ENCODE results near the gene USP13.

The USP13 gene

DNA sequence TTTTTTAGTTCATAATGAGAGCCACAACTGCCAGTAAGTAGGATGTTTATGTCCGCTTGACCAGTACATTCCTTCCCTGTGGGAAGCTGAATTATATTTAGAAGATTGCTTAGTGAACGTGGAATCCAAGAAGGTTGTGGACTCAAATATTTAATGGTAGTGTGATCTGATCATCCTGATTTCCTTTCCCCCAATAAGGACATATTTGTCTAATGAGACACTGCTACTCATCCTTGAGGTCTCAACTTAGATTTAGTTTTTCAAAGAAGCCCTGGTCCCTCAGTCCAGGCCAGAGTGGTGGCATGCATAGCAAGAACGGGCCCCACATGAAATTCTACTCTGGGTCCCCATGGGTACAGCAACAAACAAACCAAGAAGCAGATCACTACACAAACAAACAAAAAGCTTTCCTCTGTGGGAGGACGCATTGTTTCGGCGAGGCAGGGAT is 60.8 kb downstream of the USP13 start:
- H3K27ac ChIP-seq (ENCODE audit: insufficient read depth, low read length, poor library complexity, severe bottlenecking), result no peak overlapping the region
- H3K4me3 ChIP-seq (ENCODE audit: insufficient read depth, low read depth, low read length, poor library complexity, severe bottlenecking), result no peak overlapping the region
- H3K36me3 ChIP-seq (ENCODE audit: control insufficient read depth, insufficient read depth, low read length), result peaks cover 8% of the 10 kb centered on the region
- H3K9me3 ChIP-seq (ENCODE audit: control insufficient read depth, low read length), result no peaks in the 10 kb centered on the region
- no peak for DNase-seq
- no peaks in the 10 kb centered on the region for H3K27me3 ChIP-seq (replicated peaks; ENCODE audit: control insufficient read depth, insufficient read depth, low read length, poor library complexity, severe bottlenecking)
- H3K4me1 ChIP-seq (ENCODE audit: control insufficient read depth, insufficient read depth, low read length, poor library complexity, severe bottlenecking), result no peaks in the 10 kb centered on the region

GRCh38 chr3:179715582-179715981 is 62.7 kb downstream of the USP13 start:
- H3K27ac ChIP-seq (ENCODE audit: insufficient read depth, low read length, poor library complexity, severe bottlenecking), result no peak overlapping the region
- no peaks in the 10 kb centered on the region for H3K4me1 ChIP-seq (ENCODE audit: control insufficient read depth, insufficient read depth, low read length, poor library complexity, severe bottlenecking)
- DNase-seq, result no peak
- peaks cover 2% of the 10 kb centered on the region for H3K36me3 ChIP-seq (ENCODE audit: control insufficient read depth, insufficient read depth, low read length)
- no peak overlapping the region for H3K4me3 ChIP-seq (ENCODE audit: insufficient read depth, low read depth, low read length, poor library complexity, severe bottlenecking)
- no peaks in the 10 kb centered on the region for H3K27me3 ChIP-seq (replicated peaks; ENCODE audit: control insufficient read depth, insufficient read depth, low read length, poor library complexity, severe bottlenecking)
- no peaks in the 10 kb centered on the region for H3K9me3 ChIP-seq (ENCODE audit: control insufficient read depth, low read length)

DNA sequence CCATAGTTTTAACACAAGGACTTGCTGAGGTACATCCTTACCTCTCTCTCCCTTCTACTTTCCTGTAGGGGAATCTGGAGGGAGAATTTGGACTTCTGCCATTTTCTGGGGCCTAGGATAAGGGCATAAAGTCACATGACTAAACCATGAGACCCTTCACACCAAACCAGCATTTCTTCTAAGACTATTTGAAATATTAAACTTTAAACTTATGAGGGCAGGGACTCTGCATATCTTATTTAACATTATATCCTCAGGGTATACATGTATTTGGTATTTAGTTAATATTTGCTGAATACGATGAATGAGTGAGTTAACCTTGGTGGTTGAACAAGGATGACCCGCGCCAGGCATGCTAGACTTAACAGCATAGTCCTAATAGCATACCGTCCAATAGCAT is 63.4 kb downstream of the USP13 start:
- H3K27me3 ChIP-seq (replicated peaks; ENCODE audit: control insufficient read depth, insufficient read depth, low read length, poor library complexity, severe bottlenecking), result no peaks in the 10 kb centered on the region
- no peaks in the 10 kb centered on the region for H3K9me3 ChIP-seq (ENCODE audit: control insufficient read depth, low read length)
- no peak for DNase-seq
- H3K36me3 ChIP-seq (ENCODE audit: control insufficient read depth, insufficient read depth, low read length), result no peaks in the 10 kb centered on the region
- H3K4me3 ChIP-seq (ENCODE audit: insufficient read depth, low read depth, low read length, poor library complexity, severe bottlenecking), result no peak overlapping the region
- no peak overlapping the region for H3K27ac ChIP-seq (ENCODE audit: insufficient read depth, low read length, poor library complexity, severe bottlenecking)
- H3K4me1 ChIP-seq (ENCODE audit: control insufficient read depth, insufficient read depth, low read length, poor library complexity, severe bottlenecking), result no peaks in the 10 kb centered on the region

DNA sequence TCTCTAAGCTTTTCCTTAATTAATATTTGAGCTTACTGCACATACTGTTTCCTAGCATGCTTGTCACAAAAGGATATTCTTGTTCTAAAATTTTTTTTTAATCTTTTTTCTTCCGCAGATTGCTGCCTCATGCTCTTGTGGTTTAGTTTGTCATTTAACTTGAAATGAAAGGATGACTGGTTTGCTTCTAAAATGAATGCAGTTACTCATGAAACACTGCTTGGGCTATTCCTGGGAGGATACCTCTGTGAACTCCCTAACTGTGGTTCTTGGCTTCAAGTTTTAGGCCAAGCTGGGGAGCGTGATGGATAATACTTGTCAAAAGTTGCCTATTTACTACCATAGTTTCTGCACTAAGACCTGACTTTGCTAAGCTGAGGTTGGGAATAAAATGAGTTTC is 64.0 kb downstream of the USP13 start:
- H3K4me3 ChIP-seq (ENCODE audit: insufficient read depth, low read depth, low read length, poor library complexity, severe bottlenecking), result no peak overlapping the region
- H3K9me3 ChIP-seq (ENCODE audit: control insufficient read depth, low read length), result no peaks in the 10 kb centered on the region
- no peaks in the 10 kb centered on the region for H3K27me3 ChIP-seq (replicated peaks; ENCODE audit: control insufficient read depth, insufficient read depth, low read length, poor library complexity, severe bottlenecking)
- H3K36me3 ChIP-seq (ENCODE audit: control insufficient read depth, insufficient read depth, low read length), result no peaks in the 10 kb centered on the region
- no peak overlapping the region for H3K27ac ChIP-seq (ENCODE audit: insufficient read depth, low read length, poor library complexity, severe bottlenecking)
- DNase-seq, result no peak
- H3K4me1 ChIP-seq (ENCODE audit: control insufficient read depth, insufficient read depth, low read length, poor library complexity, severe bottlenecking), result no peaks in the 10 kb centered on the region

DNA sequence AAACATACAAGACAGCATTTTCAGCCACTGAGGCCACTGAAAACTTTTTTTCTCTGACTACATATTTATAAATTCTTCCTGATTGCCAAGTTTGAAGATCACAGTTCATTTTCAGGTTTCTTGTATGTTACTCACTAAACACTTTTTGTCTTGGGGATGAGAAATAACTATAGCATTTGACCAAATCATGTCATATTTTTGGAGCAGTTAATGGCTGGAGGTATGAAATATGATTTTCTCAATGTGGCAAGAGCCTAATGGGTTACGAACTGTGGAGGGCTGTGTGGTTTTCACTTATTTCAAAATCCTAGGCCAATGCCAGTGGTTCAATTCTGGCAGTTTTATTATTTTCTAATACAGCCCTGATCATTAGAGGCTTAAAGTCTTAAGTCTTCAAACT is 64.4 kb downstream of the USP13 start:
- Histone ChIP-seq H3K36me3 (ENCODE audit: control insufficient read depth, insufficient read depth, low read length) (no peaks in the 10 kb centered on the region), H3K9me3 (ENCODE audit: control insufficient read depth, low read length) (no peaks in the 10 kb centered on the region), H3K4me1 (ENCODE audit: control insufficient read depth, insufficient read depth, low read length, poor library complexity, severe bottlenecking) (no peaks in the 10 kb centered on the region), H3K27ac (ENCODE audit: insufficient read depth, low read length, poor library complexity, severe bottlenecking) (no peak overlapping the region), H3K4me3 (ENCODE audit: insufficient read depth, low read depth, low read length, poor library complexity, severe bottlenecking) (no peak overlapping the region), H3K27me3 (replicated peaks; ENCODE audit: control insufficient read depth, insufficient read depth, low read length, poor library complexity, severe bottlenecking) (no peaks in the 10 kb centered on the region)
- no peak for DNase-seq

DNA sequence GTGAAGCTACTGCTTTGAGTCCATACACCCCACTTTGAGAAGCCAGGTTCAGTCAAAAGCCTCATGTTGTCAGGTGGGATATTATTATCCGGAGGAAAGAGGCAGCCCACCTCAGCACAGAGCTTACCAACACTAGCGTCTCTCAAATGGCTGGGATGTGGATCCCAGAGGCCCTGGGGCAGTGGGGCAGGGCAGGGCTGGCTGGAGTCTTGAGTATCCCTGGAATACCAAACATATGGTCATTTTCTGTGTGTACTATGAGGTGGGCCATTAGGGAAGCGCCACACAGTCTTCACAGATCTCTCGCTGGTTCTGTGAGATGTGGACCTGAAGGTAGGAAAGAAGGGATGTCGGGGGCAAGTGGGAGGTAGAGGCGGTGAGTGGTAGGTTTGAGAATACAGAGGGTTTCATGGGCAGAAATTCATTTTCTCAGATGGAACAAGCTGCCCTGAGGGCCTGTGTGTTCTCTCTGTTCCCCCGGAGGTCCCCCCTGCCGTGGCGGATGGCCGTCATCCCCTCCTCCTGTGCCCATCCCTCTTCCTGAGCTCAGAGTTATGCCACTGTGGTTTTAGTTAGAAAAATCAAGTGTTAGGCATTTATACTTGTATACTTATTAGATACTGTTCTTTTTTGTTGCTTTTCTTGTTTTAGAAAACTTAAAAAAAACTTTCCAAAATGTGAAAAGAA is 66.4 kb downstream of the USP13 start:
- Histone ChIP-seq H3K27ac (ENCODE audit: insufficient read depth, low read length, poor library complexity, severe bottlenecking) (no peak overlapping the region), H3K27me3 (replicated peaks; ENCODE audit: control insufficient read depth, insufficient read depth, low read length, poor library complexity, severe bottlenecking) (no peaks in the 10 kb centered on the region), H3K4me3 (ENCODE audit: insufficient read depth, low read depth, low read length, poor library complexity, severe bottlenecking) (no peak overlapping the region), H3K36me3 (ENCODE audit: control insufficient read depth, insufficient read depth, low read length) (no peaks in the 10 kb centered on the region), H3K4me1 (ENCODE audit: control insufficient read depth, insufficient read depth, low read length, poor library complexity, severe bottlenecking) (no peaks in the 10 kb centered on the region), H3K9me3 (ENCODE audit: control insufficient read depth, low read length) (no peaks in the 10 kb centered on the region)
- no peak for DNase-seq

GRCh38 chr3:179720196-179720595 is 67.4 kb downstream of the USP13 start:
- Histone ChIP-seq H3K27ac (ENCODE audit: insufficient read depth, low read length, poor library complexity, severe bottlenecking) (no peak overlapping the region), H3K36me3 (ENCODE audit: control insufficient read depth, insufficient read depth, low read length) (no peaks in the 10 kb centered on the region), H3K4me1 (ENCODE audit: control insufficient read depth, insufficient read depth, low read length, poor library complexity, severe bottlenecking) (no peaks in the 10 kb centered on the region), H3K4me3 (ENCODE audit: insufficient read depth, low read depth, low read length, poor library complexity, severe bottlenecking) (no peak overlapping the region), H3K9me3 (ENCODE audit: control insufficient read depth, low read length) (no peaks in the 10 kb centered on the region), H3K27me3 (replicated peaks; ENCODE audit: control insufficient read depth, insufficient read depth, low read length, poor library complexity, severe bottlenecking) (no peaks in the 10 kb centered on the region)
- DNase-seq, result no peak

DNA sequence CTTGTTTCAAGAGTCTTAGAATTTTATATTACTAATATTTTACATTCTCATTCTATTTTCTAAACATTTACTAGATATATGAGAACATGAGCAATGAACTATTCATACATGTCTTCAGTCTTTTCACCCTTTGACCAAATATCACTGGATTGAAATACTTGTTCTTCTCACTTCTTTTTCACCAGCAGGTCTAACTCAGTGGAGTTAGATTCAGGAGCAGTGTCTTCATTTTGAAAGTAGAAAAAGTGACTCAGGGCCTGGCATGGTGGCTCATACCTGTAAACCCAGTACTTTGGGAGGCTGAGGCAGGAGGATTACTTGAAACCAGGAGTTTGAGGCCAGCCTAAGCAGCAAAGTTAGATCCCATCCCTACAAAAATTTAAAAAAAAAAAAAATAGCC is 70.8 kb downstream of the USP13 start:
- Histone ChIP-seq H3K27me3 (replicated peaks; ENCODE audit: control insufficient read depth, insufficient read depth, low read length, poor library complexity, severe bottlenecking) (no peaks in the 10 kb centered on the region), H3K36me3 (ENCODE audit: control insufficient read depth, insufficient read depth, low read length) (no peaks in the 10 kb centered on the region), H3K27ac (ENCODE audit: insufficient read depth, low read length, poor library complexity, severe bottlenecking) (no peak overlapping the region), H3K4me3 (ENCODE audit: insufficient read depth, low read depth, low read length, poor library complexity, severe bottlenecking) (no peak overlapping the region), H3K4me1 (ENCODE audit: control insufficient read depth, insufficient read depth, low read length, poor library complexity, severe bottlenecking) (no peaks in the 10 kb centered on the region), H3K9me3 (ENCODE audit: control insufficient read depth, low read length) (no peaks in the 10 kb centered on the region)
- DNase-seq, result no peak

- peaks cover 4% of the 10 kb centered on the region for H3K36me3 ChIP-seq (ENCODE audit: control insufficient read depth, insufficient read depth, low read length)
- no peaks in the 10 kb centered on the region for H3K9me3 ChIP-seq (ENCODE audit: control insufficient read depth, low read length)
- no peak overlapping the region for H3K4me3 ChIP-seq (ENCODE audit: insufficient read depth, low read depth, low read length, poor library complexity, severe bottlenecking)
- H3K27ac ChIP-seq (ENCODE audit: insufficient read depth, low read length, poor library complexity, severe bottlenecking), result no peak overlapping the region
- no peaks in the 10 kb centered on the region for H3K4me1 ChIP-seq (ENCODE audit: control insufficient read depth, insufficient read depth, low read length, poor library complexity, severe bottlenecking)
- no peak for DNase-seq
- H3K27me3 ChIP-seq (replicated peaks; ENCODE audit: control insufficient read depth, insufficient read depth, low read length, poor library complexity, severe bottlenecking), result no peaks in the 10 kb centered on the region
Measured at GRCh38 chr3:179726075-179726699, 73.3 kb downstream of the USP13 start.

GRCh38 chr3:179729086-179729485 is 76.2 kb downstream of the USP13 start:
- no peaks in the 10 kb centered on the region for H3K9me3 ChIP-seq (ENCODE audit: control insufficient read depth, low read length)
- no peak overlapping the region for H3K27ac ChIP-seq (ENCODE audit: insufficient read depth, low read length, poor library complexity, severe bottlenecking)

More at GRCh38 chr3:179729086-179729485, 76.2 kb downstream of the USP13 start:
- no peaks in the 10 kb centered on the region for H3K27me3 ChIP-seq (replicated peaks; ENCODE audit: control insufficient read depth, insufficient read depth, low read length, poor library complexity, severe bottlenecking)
- DNase-seq, result no peak
- peaks cover 4% of the 10 kb centered on the region for H3K36me3 ChIP-seq (ENCODE audit: control insufficient read depth, insufficient read depth, low read length)
- no peaks in the 10 kb centered on the region for H3K4me1 ChIP-seq (ENCODE audit: control insufficient read depth, insufficient read depth, low read length, poor library complexity, severe bottlenecking)
- no peak overlapping the region for H3K4me3 ChIP-seq (ENCODE audit: insufficient read depth, low read depth, low read length, poor library complexity, severe bottlenecking)

Data from effector memory CD4-positive, alpha-beta T cell (primary cell).